Measurements from ENCODE around the gene CRTC1.
A peak's percentile ranks its signal among the peaks of the same experiment; 100 is the strongest.
"Not testable (repeated sequence)": the region's sequence is repeated elsewhere in the genome, so short reads cannot be mapped to it uniquely, and the experiment has no call there.

The CRTC1 gene

GRCh38 chr19:18700501-18701249 is 17.2 kb downstream of the CRTC1 start:
- peak; percentile 83 for DNase-seq (ENCODE audit: low spot score)

- DNase-seq (ENCODE audit: low spot score) = no peak
These were observed 17.7 kb downstream of the CRTC1 start for GRCh38 chr19:18701250-18701608.

DNA sequence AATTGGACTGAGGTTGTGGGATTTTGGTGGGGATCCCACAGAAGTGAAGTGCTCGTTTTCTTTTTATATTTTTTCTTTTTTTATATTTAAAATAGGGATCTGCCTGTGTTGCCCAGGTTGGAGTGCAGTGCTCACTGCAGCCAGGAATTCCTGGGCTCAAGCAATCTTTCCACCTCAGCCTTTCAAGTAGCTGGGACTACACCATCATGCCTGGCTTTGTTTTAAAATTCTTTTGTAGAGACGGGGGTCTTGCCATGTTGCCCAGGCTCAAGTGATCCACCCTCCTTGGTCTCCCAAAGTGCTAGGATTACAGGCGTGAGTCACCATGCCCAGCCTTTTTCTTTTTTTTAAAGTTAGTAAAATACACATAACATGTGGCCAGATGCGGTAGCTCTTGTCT is 20.6 kb downstream of the CRTC1 start:
- no peak for DNase-seq (ENCODE audit: low spot score)

DNA sequence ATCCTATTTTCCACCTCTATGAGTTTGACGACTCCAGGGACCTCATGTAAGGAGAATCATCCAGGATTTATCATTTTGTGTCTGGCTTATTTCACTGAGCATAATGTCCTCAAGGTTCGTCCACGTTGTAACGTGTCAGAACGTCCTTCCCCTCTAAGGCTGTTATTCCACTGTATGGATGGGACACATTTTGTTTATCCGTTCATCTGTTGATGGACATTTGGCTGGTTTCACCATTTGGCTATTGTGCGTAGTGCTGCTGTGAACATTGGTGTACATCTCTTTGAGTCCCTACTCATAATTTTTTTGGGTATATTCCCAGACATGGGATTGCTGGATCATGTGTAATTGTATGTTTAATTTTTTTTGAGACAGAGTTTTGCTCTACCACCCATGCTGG is 21.5 kb downstream of the CRTC1 start:
- no peak for DNase-seq (ENCODE audit: low spot score)

DNA sequence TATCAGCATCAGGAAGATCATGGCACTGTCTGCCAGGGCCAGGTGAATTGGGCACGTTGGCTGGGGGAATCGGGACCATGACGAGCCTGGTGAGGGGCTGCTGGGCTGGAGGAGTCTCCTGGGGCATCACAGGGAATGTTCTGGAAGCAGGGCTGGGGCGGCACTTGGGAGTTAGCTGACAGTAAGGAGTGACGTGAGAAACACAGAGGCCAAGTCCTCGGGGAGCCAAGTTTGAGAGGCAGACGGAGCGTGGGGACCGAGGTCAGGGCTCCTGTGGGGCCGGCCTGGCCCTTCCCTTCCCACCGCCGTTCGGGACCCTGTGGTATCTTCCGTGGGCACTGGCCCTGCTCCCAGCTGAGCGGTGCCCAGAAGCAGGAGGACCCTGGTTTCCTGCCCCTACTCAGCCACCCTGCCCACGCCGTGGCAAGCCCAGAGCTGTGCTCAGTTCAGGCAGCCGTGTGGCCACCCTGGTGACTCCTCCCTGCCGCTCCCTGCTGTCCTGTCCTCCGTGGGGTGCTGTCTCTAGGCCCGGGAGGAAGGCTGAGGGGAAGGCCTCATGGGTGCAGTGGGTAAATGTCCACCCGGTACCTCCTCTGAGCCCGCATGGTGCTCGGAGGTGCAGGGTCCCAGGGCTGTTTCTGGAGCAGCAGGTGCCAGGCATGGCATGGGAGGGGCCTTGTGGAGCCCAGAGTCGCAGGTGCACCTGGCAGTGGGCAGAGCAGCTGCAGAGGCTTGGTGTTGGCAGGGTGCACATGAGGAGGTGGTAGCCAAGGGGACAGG is 25.2 kb downstream of the CRTC1 start:
- DNase-seq (ENCODE audit: low spot score) = no peak

DNA sequence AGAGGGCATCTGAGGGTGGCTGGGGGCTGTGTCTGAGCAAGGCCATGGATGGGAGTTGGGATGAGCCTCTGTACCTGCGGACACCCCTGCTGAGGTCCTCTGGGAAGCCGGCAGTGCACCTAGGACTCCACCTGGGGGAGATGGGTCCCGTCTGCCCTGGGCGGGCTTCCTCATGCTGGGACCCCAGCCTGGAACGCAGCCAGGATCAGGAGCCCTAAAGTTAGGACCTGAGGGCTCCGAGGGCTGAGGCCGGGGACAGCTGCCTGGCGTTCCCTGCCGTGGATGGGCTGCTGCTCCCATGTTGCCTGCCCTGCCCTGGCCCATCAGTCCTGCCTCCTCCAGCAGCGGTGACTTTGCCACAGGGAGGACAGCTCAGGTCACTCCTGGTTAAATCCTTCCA is 26.1 kb downstream of the CRTC1 start:
- no peak for DNase-seq (ENCODE audit: low spot score)

DNA sequence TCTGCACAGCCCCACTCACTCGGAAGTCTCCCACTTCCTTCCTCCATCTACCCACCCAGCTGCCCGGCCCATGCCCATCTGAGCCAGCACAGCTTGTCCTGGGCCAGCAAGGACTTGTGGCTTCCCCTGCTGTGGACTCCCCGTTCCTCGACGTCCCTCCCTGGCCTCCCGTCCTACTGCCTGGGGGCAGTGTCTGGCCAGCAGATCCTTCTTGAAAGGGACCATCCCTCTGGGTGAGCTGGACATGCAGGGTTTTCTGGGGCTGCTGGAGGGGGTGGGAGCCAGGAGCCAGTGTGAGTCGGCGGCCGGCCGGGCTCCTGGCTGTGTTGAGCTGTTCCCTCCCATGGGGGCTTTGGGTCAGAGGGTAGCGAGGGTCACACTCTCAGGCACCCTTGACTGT is 26.7 kb downstream of the CRTC1 start:
- no peak for DNase-seq (ENCODE audit: low spot score)

DNA sequence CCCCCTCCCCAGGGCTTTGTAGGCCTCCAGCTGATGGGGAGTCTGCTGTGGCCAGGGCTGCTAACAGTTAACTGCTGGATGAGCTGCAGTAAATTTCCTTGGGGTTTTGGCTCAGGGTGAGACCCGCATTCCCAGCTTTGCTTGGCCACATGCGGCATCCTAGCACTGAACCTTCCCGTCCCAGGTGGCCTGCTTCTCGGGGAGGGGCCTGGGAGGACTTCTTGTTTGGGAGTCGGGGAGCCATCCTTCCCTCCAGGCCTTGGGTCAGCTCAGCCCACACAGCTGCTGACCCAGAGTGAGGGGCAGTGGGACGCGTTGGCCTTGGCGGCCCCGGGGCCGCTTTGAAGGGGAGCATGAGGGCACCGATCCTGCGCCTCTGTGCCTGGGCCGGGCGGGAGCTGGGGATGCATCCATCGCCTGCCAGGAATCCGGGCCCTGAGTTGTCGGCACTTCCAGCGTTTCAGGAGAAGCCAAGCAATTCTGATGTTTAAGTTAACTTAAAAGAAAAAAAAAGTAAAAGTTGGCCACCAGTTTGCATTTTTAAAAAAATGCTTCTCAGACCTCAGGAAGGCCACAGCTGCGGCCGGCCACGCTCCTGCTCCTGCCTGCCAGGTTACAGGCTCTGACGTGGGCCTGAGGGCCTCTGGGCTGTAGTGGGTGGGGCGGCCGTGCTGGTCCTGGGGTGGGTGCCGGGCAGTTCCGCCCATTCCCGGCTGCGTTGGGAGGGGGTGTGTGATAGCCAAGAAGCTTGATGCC is 27.7 kb downstream of the CRTC1 start:
- no peak for DNase-seq (ENCODE audit: low spot score)

DNA sequence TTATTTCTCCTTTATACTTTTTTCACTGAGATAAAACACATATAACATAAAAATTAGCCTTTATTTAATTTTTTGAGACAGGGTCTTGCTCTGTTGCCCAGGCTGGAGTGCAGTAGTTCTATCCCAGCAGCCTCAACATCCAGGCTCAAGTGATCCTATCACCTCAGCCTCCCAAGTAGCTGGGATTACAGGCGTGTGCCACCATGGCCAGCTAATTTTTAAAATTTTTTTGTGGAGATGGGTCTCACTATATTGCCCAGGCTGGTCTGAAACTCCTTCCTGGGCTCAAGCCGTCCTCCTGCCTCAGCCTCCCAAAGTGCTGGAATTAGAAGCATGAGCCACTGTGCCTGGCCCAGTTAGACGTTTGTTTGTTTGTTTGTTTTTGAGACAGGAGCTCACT is 28.4 kb downstream of the CRTC1 start:
- DNase-seq (ENCODE audit: low spot score) = no peak

DNA sequence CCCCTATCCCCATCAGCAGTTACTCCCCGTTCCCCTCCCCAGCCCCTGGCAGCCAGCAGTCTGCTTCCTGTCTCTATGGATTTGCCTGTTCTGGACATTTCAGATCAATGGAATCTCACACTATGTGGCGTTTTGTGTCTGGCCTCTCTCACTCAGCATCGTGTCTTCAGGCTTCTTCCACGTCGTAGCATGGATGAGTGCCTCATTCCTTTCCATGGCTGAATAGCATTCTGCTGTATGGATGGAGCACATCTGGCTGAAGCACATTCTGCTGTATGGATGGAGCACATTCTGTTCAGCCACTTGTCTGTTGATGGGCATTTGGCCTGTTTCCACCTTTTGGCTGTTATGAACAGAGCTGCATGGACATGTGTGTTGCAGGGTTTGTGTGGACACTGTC is 29.5 kb downstream of the CRTC1 start:
- no peak for DNase-seq (ENCODE audit: low spot score)

GRCh38 chr19:18713550-18714117 is 30.2 kb downstream of the CRTC1 start:
- no peak for DNase-seq (ENCODE audit: low spot score)

DNA sequence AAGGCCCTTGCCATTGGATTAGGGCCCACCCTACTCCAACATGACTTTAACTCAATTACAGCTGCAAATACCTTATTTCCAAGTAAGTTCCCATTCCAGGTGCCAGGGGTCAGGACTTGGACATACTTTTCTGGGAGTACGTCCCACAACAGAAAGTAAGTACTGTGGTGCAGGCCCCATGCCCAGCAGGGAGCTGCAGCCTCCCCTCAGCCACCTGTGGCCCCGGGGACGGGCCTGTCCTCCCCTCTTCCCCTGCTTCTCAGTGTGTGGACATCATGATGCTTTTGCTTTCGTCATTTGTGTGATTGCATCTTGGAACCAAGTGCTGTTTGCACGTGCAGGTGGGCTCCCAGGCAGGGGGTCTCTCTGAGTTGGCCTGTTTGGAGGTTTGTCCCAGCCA is 31.9 kb downstream of the CRTC1 start:
- DNase-seq (ENCODE audit: low spot score) = no peak

DNA sequence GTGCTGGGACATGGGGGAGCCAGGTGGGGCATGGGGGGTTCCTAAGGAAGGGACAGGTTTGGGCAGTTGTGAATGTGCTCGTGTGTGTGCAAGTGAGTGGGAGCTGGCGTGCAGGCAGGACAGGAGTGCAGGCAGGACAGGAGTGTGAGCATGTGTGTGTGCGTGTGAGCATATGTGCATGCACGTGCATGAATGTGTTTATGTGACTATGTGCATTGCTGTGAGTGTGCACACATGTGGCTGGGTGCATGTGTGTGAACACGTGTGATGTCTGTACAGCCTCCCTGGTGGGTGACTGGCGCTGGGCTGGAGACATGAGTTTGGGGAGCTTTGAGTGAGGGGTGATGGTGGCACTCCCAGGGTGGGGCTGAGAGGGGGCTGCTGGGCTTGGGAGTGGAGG is 33.4 kb downstream of the CRTC1 start:
- no peak for DNase-seq (ENCODE audit: low spot score)

- no peak for DNase-seq (ENCODE audit: low spot score)
These were observed 34.1 kb downstream of the CRTC1 start for GRCh38 chr19:18717601-18718000.

DNA sequence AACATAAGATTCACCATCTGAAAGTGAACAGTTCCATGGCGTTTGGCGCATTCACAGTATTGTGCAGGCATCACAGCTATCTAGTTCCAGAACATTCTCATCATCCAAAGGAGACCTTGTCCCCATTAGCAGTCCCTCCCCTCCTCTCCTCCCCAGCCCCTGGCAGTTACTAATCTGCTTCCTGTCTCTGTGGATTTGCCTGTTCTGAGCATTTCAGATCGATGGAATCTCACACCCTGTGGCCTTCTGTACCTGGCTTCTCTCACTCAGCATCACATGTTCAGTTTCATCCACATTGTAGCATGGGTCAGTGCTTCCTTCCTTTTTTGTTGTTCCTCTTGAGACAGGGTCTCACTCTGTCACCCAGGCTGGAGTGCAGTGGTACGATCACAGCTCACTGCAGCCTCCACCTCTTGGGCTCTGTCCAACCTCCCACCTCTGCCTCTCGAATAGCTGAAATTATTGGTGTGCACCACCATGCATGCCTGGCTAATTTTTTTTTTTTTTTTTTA is 34.6 kb downstream of the CRTC1 start:
- DNase-seq (ENCODE audit: low spot score) = no peak

- DNase-seq (ENCODE audit: low spot score) = no peak
These were observed 35.5 kb downstream of the CRTC1 start for GRCh38 chr19:18718846-18719458.

DNA sequence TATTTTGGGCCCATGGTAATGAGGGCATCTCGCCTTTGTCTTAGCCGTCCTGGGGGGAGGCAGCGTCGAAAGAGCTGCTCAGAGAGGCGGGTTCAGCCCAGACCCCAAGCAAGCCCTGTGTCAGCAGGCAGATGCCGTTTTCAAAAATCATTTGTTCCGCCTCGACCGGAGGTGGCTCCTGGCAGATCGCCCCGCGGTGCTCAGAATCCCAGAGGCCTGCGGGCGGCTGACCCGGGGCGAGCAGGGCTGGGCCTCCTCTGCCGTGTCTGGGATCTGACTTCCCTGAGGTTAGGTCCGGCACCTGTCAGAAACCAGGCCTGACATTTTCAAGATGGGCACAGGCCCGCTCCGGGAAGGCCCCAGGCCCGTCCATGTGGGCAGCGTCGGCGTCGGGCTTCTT is 36.1 kb downstream of the CRTC1 start:
- DNase-seq (ENCODE audit: low spot score) = no peak

GRCh38 chr19:18723871-18724377 is 40.4 kb downstream of the CRTC1 start:
- DNase-seq (ENCODE audit: low spot score) = no peak

DNA sequence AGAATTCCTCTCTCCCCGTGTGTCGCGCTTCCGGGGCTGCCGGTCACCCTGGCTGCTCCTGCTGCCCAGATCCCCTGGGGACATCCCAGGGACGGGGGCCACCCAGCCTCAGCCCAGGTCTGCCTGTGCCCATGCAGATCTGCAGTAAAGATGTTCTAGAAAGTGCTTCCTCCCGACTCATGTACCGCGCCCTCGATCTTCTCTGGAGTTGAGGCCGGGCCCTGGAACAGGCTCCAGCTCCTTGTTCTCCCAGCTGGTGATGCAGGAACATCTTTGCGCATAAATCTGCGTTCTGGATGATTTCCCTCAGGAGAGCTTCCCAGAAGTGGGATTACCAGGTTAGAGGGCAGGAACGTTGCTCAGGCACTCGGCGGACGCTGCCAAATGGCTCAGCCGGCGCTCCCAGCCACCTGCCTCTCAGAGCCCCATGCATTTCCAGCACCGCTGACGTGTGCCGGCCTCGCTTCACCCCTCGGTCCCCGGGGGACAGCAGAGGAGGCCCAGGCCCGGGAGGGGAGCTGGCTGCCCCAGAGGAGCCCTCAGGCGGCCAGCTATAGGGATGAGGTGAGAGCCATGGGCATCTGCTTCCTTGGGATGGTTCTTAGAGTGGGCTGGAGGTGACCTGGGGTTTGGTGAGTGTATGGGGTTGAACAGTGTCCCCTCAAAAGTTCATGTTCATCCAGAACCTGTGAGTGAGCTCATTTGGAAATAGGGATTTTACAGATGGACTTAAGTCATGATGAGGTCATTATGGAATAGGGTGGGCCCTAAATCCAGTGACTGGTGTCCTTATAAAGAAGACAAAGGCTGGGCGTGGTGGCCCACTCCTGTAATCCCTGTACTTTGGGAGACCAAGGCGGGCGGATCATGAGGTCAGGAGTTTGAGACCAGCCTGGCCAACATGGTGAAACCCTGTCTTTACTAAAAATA is 42.6 kb downstream of the CRTC1 start:
- DNase-seq (ENCODE audit: low spot score) = no peak

GRCh38 chr19:18726846-18727245 is 43.4 kb downstream of the CRTC1 start:
- no peak for DNase-seq (ENCODE audit: low spot score)

DNA sequence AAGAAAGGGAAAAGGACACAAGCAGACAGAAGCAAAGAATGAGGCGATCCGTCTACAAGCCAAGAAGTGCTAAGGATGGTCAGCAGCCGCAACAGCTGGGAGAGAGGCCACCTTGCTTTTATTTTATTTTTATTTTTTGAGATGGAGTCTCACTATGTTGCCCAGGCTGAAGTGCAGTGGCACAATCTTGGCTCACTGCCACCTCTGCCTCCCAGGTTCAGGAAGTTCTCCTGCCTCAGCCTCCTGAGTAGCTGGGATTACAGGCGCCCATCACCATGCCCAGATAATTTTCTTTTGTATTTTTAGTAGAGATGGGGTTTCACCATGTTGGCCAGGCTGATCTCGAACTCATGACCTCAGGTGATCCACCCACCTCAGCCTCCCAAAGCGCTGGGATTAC is 44.1 kb downstream of the CRTC1 start:
- DNase-seq (ENCODE audit: low spot score) = not testable (repeated sequence)
